Measurements from ENCODE around the gene GSG1. TPM values are rescaled to one million over a fixed set of nuclear protein-coding genes. Genes with fewer than 3 reads are reported as not detected.
A peak's percentile ranks its signal among the peaks of the same experiment; 100 is the strongest.

The GSG1 gene
- total RNA-seq, 1 experiment from 2014 or later: 0.32 TPM

DNA sequence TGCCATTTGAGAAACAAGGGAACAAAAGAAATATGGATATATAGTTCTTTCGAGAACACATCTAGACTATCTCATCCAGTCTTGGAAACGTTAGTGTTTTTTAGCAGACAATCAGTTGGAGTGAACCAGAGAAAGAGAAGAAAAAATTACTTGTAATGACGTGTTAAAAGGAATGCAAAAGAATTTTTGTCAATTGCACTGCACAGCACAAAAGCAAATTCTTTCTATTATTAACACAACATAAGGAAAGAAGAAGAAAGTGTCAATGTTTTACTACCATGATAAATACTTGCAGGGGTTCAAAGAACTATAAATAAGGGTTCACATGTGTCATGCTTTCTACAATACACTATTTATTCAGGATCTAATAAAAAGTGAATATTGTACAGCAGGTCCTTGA lies 27.5 kb upstream of the GSG1 start:
- no peaks in the 10 kb centered on the region for H3K9me3 ChIP-seq (replicated peaks)
- H3K4me3 ChIP-seq: no peak overlapping the region
- DNase-seq (ENCODE audit: low read depth in 1 of 2, low spot score in 2 of 2): peak in 1 of 2 experiments; percentile 11
- no peaks in the 10 kb centered on the region for H3K36me3 ChIP-seq
- H3K4me1 ChIP-seq (replicated peaks): peaks cover 25% of the 10 kb centered on the region
- no peaks in the 10 kb centered on the region for H3K27me3 ChIP-seq (replicated peaks)
- H3K27ac ChIP-seq: no peak overlapping the region

GRCh38 chr12:13128291-13128965 lies 25.0 kb upstream of the GSG1 start:
- Histone ChIP-seq H3K27me3 (replicated peaks) (no peaks in the 10 kb centered on the region), H3K4me1 (replicated peaks) (peaks cover 35% of the 10 kb centered on the region), H3K9me3 (replicated peaks) (no peaks in the 10 kb centered on the region), H3K36me3 (no peaks in the 10 kb centered on the region), H3K4me3 (no peak overlapping the region), H3K27ac (no peak overlapping the region)
- no peak for DNase-seq (ENCODE audit: low read depth in 1 of 2, low spot score in 2 of 2)

DNA sequence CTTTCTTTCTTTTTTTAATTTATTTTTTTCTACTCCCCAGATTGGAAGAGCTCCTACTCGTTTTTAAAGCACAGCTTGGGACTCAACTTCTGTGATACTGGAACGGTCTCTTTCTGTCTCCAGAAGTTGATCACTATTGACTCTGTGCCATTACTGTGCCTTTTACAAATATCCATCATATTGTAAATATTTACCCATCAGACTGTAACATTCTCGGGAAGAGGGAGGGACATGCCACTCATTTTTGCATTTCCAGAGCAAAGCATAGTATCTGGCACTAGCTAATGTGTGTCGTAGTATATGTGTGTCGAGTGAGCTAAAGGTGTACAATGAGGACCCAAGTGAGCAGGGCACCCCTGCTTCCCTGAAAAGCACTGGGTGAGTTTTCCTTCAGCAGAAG lies 24.0 kb upstream of the GSG1 start:
- H3K36me3 ChIP-seq: no peaks in the 10 kb centered on the region
- no peak for DNase-seq (ENCODE audit: low read depth in 1 of 2, low spot score in 2 of 2)
- H3K27me3 ChIP-seq (replicated peaks): no peaks in the 10 kb centered on the region
- H3K4me1 ChIP-seq (replicated peaks): peaks cover 35% of the 10 kb centered on the region
- no peak overlapping the region for H3K4me3 ChIP-seq
- no peaks in the 10 kb centered on the region for H3K9me3 ChIP-seq (replicated peaks)
- no peak overlapping the region for H3K27ac ChIP-seq

DNA sequence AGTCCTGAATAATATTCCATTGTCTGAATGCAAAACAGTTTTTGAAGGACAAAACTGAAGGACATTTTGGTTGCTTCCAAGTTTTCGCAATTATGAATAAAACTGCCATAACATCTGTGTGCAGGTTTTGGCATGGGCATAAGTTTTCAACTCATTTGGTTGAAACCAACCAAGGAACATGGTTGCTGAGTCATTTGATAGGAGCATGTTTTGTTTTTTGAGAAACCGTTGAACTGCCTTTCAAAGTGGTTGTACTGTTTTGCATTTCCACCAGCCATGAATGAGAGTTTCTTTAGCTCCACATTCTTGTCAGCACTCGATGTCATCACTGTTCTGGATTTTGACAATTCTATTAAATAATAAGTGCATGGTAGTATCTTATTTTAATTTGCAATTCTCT lies 23.0 kb upstream of the GSG1 start:
- no peak for DNase-seq (ENCODE audit: low read depth in 1 of 2, low spot score in 2 of 2)
- no peaks in the 10 kb centered on the region for H3K36me3 ChIP-seq
- no peak overlapping the region for H3K4me3 ChIP-seq
- H3K27me3 ChIP-seq (replicated peaks): no peaks in the 10 kb centered on the region
- no peak overlapping the region for H3K27ac ChIP-seq
- peaks cover 32% of the 10 kb centered on the region for H3K4me1 ChIP-seq (replicated peaks)
- H3K9me3 ChIP-seq (replicated peaks): no peaks in the 10 kb centered on the region

DNA sequence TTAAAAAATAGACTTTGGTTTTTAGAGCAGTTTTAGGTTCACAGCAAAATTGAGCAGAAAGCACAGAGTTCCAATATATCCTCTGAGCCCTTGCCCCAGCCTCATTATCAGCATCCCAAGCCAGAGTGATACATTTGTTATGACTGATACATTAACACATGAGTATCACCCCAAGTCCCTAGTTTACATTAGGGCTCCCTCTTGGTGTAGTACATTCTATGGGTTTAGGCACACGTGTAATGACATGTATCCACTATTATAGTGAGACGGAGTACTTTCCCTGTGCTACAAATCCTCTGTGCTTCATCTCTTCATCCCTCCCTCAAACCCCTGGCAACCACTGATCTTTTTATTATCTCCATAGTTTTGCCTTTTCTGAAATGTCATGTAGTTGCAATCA lies 22.5 kb upstream of the GSG1 start:
- Histone ChIP-seq H3K4me1 (replicated peaks) (peaks cover 28% of the 10 kb centered on the region), H3K36me3 (no peaks in the 10 kb centered on the region), H3K27ac (no peak overlapping the region), H3K27me3 (replicated peaks) (no peaks in the 10 kb centered on the region), H3K9me3 (replicated peaks) (no peaks in the 10 kb centered on the region), H3K4me3 (no peak overlapping the region)
- no peak for DNase-seq (ENCODE audit: low read depth in 1 of 2, low spot score in 2 of 2)

DNA sequence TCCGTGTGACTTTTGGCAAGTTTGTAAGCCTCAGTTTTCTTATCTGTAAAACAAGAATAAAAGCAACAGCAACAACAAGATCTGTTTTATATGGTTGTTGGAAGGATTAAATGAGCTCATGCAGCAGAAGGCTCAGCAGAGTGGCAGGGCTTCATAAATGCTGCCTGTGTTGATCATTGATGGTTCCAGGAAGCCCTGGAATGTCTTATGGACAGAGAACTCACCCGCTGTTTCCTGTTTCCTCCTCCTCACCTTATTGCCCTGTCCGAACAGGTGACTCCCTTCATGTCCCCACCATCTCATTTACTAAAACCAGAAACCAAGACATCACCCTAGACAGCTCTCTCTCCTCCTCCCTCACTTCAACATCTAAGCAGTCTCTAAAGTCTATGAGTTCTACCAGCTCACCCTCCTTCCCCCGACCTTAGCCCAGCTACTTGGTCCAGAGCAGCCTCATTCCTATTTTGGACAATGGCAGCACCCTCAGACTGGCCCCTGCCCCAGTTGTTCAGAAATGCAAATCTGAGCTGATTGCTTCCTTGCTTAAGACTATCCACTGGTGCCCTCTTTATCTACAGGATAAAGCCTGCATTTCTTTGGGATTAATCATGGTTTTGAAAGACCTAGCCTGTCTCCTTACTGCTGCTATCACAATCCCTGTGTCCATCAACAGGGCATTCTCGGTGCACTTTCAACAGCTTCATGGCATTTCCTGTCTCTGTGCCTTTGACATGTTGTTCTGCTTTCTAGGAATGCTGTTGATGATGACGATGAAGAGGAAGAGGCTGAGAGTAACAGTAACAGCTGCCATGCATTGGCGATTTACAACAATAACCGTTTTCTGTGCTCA lies 21.4 kb upstream of the GSG1 start:
- Histone ChIP-seq H3K27me3 (replicated peaks) (no peaks in the 10 kb centered on the region), H3K4me3 (no peak overlapping the region), H3K36me3 (no peaks in the 10 kb centered on the region), H3K4me1 (replicated peaks) (peaks cover 28% of the 10 kb centered on the region), H3K27ac (peak overlapping the region; percentile 34), H3K9me3 (replicated peaks) (no peaks in the 10 kb centered on the region)
- DNase-seq (ENCODE audit: low read depth in 1 of 2, low spot score in 2 of 2): peak; percentile 57 to 72

DNA sequence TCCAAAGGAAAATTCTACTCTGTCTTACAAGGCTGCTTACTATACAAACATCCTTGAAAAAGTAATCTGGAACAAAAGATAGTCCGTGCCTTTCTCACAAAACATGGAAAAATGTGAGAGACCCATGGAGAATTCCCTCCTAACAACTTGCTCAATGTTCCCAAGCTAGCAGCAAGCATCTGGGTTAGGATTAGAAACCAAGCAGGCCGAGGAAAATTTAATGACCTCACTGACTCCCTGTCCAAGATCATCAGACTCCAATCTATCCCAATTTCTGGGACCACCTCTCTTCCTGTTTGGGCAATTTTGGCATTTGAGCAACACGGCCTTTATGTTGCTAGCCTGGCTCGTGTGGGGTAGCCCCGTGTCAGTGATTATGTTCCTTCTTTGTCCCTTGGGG lies 18.1 kb upstream of the GSG1 start:
- Histone ChIP-seq H3K27ac (no peak overlapping the region), H3K36me3 (no peaks in the 10 kb centered on the region)

DNA sequence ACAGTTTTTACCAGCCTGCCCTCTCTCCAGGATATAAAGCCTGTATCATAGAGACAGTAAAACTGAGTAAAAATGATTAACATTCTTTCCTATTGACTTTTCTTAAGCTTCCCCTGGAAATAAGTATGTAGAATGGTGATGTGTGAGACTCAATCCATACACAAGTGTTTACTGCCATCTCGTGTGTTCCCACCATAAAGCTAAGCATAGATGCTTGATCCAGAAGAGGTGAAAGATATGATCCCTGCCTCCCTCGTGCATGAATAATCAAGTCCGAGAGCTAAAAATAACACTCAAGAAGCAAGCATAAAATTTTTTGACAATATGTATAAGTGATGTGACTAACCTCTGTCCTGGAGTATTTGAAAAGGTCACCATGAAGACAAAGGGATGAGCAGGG lies 16.9 kb upstream of the GSG1 start:
- H3K4me3 ChIP-seq: no peak overlapping the region
- no peaks in the 10 kb centered on the region for H3K36me3 ChIP-seq
- H3K4me1 ChIP-seq (replicated peaks): peaks cover 38% of the 10 kb centered on the region
- no peak overlapping the region for H3K27ac ChIP-seq
- no peaks in the 10 kb centered on the region for H3K9me3 ChIP-seq (replicated peaks)
- no peaks in the 10 kb centered on the region for H3K27me3 ChIP-seq (replicated peaks)
- no peak for DNase-seq (ENCODE audit: low read depth in 1 of 2, low spot score in 2 of 2)

More for the DNA sequence above, 18.1 kb upstream of the GSG1 start:
- DNase-seq (ENCODE audit: low read depth in 1 of 2, low spot score in 2 of 2): no peak
- no peak overlapping the region for H3K4me3 ChIP-seq
- no peaks in the 10 kb centered on the region for H3K27me3 ChIP-seq (replicated peaks)
- H3K4me1 ChIP-seq (replicated peaks): peaks cover 48% of the 10 kb centered on the region
- no peaks in the 10 kb centered on the region for H3K9me3 ChIP-seq (replicated peaks)

DNA sequence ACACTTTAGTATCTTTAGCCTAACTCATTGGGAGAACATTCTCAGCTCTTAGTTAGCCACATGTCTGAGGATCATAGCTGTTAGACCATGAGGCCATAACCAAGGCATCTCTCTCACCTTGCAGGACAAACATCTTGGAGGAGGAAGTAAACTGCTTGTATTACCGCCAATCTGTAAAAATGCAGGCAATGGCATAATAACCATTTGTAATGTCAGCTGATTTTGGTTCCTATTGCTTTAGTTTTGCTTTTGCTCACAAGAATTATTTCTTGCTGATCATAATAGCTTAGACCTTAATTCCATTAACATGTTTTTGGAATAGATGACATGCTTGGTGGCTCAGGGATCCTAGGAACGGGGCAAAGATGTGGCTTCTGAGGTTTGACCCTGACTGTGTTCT lies 16.4 kb upstream of the GSG1 start:
- Histone ChIP-seq H3K4me1 (replicated peaks) (peaks cover 32% of the 10 kb centered on the region), H3K27me3 (replicated peaks) (no peaks in the 10 kb centered on the region), H3K4me3 (no peak overlapping the region), H3K9me3 (replicated peaks) (no peaks in the 10 kb centered on the region), H3K36me3 (no peaks in the 10 kb centered on the region), H3K27ac (no peak overlapping the region)
- DNase-seq (ENCODE audit: low read depth in 1 of 2, low spot score in 2 of 2): no peak

- Histone ChIP-seq H3K4me1 (replicated peaks) (peaks cover 26% of the 10 kb centered on the region), H3K36me3 (no peaks in the 10 kb centered on the region), H3K27ac (no peak overlapping the region), H3K27me3 (replicated peaks) (no peaks in the 10 kb centered on the region), H3K9me3 (replicated peaks) (no peaks in the 10 kb centered on the region), H3K4me3 (no peak overlapping the region)
- no peak for DNase-seq (ENCODE audit: low read depth in 1 of 2, low spot score in 2 of 2)
These were observed 13.6 kb upstream of the GSG1 start for GRCh38 chr12:13117029-13117428.

GRCh38 chr12:13116259-13116658 lies 12.8 kb upstream of the GSG1 start:
- DNase-seq (ENCODE audit: low read depth in 1 of 2, low spot score in 2 of 2): no peak
- Histone ChIP-seq H3K9me3 (replicated peaks) (peaks cover 2% of the 10 kb centered on the region; the same call in 1 of the 2 replicates), H3K27me3 (replicated peaks) (no peaks in the 10 kb centered on the region), H3K4me3 (no peak overlapping the region), H3K27ac (no peak overlapping the region), H3K36me3 (no peaks in the 10 kb centered on the region), H3K4me1 (replicated peaks) (peaks cover 26% of the 10 kb centered on the region)

DNA sequence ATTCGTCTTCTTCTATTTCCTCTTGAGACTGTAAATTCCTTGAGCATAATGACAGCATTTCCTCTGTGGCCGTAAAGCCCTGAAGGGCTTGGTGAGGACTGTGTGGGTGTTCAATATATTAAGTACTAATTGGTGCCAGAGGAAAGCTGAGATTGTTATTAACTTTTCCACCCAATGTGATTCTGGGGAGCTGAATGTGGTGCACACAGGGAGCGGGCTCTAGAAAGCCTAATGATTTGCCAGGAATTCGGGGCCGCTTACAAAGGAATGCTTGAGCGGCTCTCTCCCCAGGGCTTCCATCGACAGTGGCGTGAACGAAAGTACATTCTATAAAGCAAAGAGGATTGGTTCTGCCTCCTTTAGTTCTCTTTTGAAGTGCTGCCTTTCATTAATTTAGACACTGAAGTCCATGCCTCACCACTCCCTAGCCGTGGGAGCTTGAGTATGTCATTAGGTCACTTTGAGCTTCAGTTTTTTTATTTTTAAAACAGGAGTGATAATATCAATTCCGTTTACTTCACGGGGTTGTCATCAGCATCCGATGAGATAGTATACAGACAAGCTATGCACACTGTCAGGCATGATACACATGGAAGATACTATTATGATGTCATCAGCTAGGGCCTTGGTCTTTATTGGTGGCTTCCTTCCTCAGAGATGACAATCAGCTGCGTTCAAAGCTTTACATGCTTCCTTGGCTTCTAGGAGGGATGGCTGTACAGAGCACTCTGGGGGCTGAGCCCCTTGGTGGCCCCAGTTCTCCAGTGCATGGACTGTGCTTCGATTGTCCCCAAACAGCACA lies 11.0 kb upstream of the GSG1 start:
- Histone ChIP-seq H3K4me1 (replicated peaks) (peaks cover 16% of the 10 kb centered on the region), H3K9me3 (replicated peaks) (peaks cover 2% of the 10 kb centered on the region; the same call in 1 of the 2 replicates), H3K36me3 (no peaks in the 10 kb centered on the region), H3K27me3 (replicated peaks) (no peaks in the 10 kb centered on the region), H3K4me3 (no peak overlapping the region), H3K27ac (no peak overlapping the region)
- no peak for DNase-seq (ENCODE audit: low read depth in 1 of 2, low spot score in 2 of 2)

- Histone ChIP-seq H3K4me3 (no peak overlapping the region), H3K4me1 (replicated peaks) (peaks cover under 1% of the 10 kb centered on the region; the same call in 1 of the 2 replicates), H3K27ac (no peak overlapping the region), H3K36me3 (no peaks in the 10 kb centered on the region), H3K9me3 (replicated peaks) (peaks cover 2% of the 10 kb centered on the region; the same call in 1 of the 2 replicates), H3K27me3 (replicated peaks) (no peaks in the 10 kb centered on the region)
- DNase-seq (ENCODE audit: low read depth in 1 of 2, low spot score in 2 of 2): no peak
These were observed 9.5 kb upstream of the GSG1 start for GRCh38 chr12:13112968-13113367.

DNA sequence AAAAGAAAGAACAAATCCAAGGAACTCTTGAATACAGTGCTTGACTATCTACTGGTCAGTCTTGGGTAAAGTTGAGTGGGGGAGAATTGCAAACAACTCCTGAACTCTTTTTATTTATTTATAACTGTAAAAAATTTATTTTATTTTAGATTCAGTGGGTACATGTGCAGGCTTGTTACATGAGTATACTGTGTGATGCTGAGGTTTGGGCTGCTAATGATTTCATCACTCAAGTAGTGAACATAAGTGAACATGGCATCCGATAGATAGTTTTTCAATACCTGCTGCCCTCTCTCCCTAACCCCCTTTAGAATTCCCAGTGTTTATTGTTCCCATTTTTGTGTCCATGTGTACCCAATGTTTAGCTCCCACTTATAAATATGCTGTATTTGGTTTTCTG lies 3.2 kb upstream of the GSG1 start:
- Histone ChIP-seq H3K27me3 (replicated peaks) (no peaks in the 10 kb centered on the region), H3K4me3 (no peak overlapping the region), H3K36me3 (no peaks in the 10 kb centered on the region), H3K4me1 (replicated peaks) (peaks cover 12% of the 10 kb centered on the region), H3K9me3 (replicated peaks) (no peaks in the 10 kb centered on the region), H3K27ac (no peak overlapping the region)
- no peak for DNase-seq (ENCODE audit: low read depth in 1 of 2, low spot score in 2 of 2)
